Stimulated activated CD8-positive, alpha-beta memory T cell treated with anti-CD3 and anti-CD28 coated beads, Interleukin-7, amount 100 ng/mL, for 1 hour (primary cell): ENCODE results near the gene GAD2.
"Not testable (repeated sequence)": the region's sequence is repeated elsewhere in the genome, so short reads cannot be mapped to it uniquely, and the experiment has no call there.

ENCODE experiments used
- DNase-seq, 2 donors: peaks; one replicate each; pipeline ENCODE4 v3.0.0-alpha.2; 2020; ENCODE audit warnings: low read depth in 2 of 2

GAD2 gene

DNA sequence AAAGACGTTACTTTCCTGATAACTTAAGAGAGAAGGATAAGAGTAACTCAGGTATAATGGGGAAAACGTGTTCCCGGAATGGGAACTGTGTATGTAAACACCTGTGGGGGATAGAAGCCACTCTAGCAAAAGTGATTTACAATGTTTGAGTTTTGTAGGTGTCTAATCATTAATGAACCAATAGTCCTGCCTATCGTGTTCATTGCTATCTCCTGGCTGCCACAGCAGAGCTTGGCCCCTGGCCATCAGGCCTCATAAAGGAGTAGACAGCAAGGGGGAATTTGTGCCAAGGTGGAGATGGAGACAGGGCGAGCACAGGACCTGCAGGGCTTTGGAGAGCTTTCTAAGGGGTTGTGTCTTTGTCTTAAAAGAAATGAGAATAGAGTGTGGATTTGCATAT is 102.1 kb downstream of the GAD2 start:
- DNase-seq, result no peak

DNA sequence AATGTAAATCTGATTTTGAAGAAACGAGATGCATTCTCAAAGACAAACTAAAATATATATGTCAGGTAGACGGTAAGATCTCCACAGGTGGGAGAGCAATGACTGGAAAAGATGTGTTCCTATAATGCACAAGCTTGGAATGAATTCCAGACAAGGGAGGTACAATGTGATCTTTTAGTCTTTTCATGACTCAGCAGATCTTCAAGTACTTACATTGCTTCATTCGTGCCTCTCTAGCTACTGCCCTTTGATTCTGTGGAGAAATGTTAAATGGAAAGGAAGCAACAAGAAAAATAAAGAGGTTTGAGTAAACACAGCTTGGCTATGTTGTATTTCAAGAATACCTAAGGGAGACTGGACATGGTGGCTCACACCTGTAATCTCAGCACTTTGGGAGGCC is 106.6 kb downstream of the GAD2 start:
- DNase-seq, result no peak

DNA sequence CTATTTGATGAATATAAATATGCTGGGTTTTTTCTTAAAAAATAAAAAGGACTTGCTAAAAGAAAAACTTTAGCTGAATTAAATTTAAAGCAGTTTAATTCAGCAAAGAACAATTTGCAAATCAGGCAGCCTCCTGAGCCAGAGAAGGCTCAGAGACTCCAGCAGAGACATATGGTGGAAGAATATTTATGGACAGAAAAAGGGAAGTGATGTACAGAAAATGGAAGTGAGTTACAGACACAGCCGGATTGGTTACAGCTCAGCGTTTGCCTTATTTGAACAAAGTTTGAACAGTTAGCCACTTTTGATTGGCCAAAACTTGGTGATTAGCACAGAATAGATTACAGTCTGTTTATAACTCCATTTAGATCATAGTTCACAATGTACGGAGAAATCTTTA is 110.3 kb downstream of the GAD2 start:
- no peak for DNase-seq

DNA sequence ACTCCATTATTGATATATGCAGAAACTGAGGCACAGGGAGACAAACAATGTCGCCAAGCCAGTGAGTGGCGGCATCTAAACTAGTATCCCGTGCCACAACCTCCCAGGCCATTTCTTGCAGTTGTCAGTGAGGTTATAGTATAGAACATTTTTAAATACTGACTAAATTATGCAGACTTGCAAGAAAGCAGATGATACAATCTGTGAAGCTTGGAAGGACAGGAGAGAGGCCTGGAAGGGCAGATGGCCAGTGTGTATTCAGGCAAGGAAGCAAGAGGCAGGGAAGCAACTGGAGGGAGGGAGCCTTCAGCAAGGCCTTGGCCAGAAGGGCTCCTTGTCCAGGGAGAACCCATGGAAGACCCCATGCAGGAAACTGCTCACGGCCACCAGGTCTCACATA is 111.2 kb downstream of the GAD2 start:
- DNase-seq, result no peak

GRCh38 chr10:26331371-26331770 is 114.8 kb downstream of the GAD2 start:
- DNase-seq, result no peak

GRCh38 chr10:26334232-26334931 is 117.8 kb downstream of the GAD2 start:
- no peak for DNase-seq

DNA sequence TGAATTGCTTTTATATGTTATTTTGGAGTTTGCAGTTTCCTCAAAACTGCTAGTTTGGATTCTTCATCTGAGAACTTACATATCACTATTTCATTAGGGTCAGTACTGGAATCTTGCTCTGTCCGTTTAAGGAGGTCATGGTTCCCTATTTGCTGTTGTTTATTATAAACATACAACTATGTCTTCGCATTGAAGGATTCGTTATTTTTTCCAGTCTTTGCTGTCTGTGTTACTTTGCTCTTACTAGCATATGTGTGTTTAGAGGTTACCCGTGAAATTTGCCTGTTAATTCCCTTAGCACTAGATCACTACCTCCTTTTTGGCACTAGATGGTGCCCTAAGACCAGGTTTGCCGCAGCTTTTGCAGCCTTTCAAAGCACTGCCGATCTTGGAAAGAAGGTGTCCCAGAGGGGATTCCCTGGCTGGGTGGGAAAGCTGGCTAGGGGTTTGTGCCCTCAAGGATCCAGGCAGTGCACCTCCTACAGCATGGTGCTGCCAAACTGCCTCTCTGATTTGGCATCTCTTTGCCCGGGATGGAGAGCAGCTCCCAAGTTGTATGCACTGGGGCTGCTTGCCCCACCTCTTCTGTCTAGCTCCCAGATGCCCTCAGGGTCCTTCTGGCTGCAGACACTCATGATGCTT is 118.5 kb downstream of the GAD2 start:
- DNase-seq, result peak; percentile 29 to 42

- no peak for DNase-seq
Measured at GRCh38 chr10:26335574-26336093, 119.1 kb downstream of the GAD2 start.

DNA sequence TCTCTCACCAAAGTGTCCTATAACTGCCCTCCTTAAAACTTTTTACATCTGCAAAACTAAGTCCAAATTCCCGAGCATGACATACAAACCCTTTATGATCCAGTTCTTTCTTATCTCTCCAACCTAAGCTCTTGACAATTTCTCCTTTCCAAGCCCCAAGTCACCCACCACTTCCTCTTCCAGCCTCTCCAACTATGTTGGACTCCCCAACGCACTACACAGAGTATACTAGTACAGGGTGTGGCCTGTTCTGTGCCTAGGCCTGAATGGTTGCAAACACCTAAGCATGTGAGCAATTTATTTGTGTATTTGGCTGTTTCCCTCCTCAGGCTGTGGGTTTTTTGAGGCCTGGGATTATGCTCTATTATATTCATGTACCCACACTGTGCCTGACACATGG is 120.4 kb downstream of the GAD2 start:
- DNase-seq, result no peak

- DNase-seq, result no peak
Measured at GRCh38 chr10:26341701-26342100, 125.1 kb downstream of the GAD2 start.

- not testable (repeated sequence) for DNase-seq
Measured at GRCh38 chr10:26348821-26349417, 132.3 kb downstream of the GAD2 start.
